NCI-H524 (cell line): Measurements from ENCODE around the gene DNASE1L2.

ENCODE experiments used
- DNase-seq, 2 experiments: peaks; one replicate each; lab custom pipeline; 2025; lab: John Stamatoyannopoulos, UW

DNASE1L2 gene

DNA sequence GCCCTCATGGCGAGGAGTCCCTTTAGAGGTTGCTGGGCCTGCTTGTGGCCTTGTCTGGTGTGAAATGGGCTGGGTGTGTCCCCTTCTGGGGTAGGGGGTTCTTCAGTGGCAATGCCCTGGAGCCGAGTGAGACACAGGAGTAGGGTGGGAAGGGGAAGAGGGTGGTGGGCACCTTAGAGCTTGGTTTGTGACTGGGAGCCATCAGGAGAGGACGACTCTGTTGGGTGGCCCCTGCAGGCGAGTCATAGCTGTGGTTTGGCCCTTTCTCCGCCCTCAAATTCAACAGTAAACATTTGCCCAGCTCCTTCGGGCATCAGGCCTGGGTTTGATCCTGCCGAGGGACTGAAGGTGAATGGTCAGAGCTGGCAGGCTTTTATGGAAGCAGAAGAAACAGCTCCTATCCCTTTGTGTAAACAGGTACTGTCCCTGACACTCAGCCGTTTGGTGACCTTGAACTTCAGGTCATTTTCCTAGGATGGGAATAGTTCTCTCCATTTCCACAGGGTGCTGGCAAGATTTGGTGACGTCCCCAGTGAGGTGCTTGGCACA, 9.9 kb upstream of the DNASE1L2 start:
- DNase-seq, result no peak

DNA sequence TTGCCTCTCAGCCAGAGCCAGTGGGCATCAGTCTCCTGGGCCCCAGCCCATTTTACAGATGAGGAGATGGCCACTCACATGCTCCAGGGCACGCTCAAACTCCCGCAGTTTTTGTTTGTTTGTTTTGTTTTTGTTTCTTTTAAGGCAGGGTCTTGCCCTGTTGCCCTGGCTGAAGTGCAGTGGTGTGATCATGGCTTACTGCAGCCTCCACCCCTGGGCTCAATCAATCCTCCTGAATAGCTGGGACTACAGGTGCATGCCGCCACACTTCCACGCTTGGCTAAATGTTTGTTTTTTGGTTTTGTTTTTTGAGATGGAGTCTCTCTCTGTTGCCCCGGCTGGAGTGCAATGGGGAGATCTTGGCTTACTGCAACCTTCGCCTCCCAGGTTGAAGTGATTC, 9.3 kb upstream of the DNASE1L2 start:
- no peak for DNase-seq

DNA sequence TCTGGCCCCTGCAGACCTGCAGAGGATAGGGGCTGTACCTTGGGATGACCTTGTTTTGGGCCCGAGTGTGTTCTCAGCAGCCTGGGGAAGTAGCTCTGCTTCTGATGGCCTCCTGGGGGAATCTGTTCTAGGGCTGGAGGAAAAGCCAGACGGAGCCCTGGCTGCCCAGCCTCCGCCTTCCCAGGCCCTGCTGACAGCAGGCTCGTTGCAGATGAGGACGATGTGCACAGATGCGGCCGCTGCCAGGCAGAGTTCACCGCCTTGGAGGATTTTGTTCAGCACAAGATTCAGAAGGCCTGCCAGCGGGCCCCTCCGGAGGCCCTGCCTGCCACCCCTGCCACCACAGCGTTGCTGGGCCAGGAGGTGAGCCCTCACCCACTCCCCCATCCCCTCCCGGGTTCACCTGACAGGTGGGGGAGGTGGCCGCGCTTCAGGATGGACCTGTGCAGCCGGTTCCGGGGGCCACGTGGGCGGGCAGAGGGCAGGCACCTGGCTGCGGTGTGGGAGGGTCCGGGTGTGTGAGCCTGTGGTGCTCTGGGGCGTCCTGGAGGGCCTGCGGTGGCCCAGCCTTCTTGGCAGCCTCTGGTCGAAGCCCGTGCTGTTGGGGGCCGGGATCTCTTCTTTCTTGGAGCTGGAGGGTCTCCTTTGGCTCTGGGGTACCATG, 8.0 kb upstream of the DNASE1L2 start:
- DNase-seq, result no peak

DNA sequence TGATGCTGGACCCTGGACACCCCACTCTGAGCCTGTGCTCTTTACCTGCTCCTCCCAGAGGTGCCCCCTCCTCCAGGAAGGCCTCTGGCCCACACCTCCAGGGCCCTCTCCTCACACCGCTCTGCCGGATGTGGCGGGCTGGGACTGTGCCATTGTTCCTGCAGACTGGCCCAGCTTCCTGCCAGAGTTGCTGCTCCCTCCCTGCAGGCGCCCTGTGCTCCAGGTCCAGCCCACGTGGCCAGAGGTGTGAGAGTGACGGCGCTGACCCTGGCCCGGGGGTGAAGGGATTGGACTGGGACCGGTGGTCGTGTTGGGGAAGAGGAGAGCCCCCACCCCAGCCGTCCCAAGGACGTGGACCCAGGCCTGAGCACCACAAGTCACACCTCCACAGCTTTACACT, 7.2 kb upstream of the DNASE1L2 start:
- DNase-seq, result no peak

DNA sequence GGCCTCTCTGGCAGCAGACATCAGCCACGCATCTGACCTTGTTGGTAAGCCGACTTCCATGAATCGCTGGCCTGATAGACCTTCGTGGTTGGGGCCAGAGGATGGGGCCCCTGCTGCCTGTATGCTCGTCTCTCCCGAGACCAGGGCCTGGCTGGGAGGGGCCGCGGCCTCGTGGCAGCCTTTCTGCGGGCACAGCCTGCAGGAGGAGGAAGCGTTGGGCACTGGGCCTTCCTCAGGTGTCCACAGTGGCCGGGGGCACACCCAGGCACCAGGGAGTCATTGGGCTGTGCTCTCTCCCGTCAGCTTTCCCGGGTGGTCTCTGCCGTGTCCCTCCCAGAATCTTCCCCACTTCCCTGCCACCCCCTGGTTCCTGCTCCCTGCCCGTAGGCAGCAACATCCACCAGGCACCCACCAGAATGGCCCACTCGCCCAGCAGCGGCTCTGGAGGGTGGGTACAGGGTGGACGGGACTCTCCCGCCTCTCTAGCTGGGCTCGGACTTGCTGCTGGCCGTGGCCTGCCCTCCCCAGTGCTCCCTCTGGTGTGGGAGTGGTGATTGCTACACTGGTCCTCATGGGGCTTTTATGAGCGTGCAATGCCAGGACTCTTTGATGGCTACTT, 6.5 kb upstream of the DNASE1L2 start:
- DNase-seq, result no peak

DNA sequence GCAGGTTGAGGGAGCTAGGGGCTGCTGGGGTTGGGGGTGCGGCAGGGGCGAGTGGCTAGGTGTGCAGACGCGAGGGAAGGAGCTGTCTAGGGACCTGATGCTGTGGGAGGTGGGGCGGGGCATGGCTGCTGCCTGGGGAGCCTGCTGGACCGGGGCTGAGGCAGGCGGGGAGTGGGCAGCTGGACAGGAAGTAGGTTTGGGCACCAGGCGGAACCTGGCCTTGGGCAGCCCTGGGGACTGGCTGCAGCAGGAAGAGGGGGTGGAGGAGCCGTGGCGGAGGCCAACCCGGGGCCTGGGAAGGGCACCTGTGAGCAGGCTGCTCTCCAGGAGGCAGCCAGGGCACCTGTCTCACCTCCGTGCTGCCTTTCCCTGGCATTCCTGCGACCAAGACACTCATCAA, 5.9 kb upstream of the DNASE1L2 start:
- no peak for DNase-seq

DNA sequence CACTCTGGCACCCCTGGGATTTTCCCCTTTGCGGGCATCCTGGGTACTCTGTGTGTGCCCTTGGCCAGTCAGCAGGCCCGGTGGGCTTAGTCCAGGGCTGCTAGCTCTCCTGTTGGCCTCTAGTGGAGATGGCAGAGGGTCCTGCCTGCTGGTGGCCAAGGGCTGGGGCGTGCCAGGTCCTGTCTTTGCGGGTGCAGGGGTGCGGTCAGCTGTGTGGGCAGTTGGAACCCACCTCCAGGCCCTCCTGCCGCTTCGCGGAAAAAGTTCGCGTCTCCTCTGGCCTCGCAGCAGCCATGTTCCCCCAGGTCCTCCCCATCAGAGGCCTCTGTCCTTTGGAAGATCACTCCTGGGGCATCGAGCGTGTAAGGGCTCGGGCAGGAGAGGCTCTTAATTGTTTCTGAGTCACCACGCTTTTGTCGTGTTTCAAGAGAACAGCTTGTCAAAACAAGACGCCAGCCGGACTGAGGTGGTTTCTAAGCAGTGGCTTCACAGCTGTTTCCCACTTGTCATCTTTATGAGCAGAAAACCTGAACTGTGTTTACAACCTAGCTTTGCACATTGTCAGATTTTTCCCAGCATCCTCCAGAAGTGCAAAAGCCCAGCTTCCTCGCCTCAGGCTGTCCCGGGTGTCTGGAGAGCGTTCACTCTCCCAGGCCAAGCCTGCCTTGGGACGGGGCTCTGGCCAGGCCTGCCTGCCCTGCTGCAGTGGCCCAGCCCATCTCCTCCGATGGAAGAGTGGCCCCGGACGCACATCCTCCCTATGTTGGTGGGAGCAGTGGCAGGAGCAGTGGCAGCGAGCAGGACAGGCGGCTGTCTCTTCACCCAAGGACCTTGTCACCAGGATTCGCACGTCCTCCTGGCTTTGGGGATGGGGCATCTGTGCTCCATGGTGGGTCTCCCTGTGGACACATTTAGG, 5.0 kb upstream of the DNASE1L2 start:
- no peak for DNase-seq

DNA sequence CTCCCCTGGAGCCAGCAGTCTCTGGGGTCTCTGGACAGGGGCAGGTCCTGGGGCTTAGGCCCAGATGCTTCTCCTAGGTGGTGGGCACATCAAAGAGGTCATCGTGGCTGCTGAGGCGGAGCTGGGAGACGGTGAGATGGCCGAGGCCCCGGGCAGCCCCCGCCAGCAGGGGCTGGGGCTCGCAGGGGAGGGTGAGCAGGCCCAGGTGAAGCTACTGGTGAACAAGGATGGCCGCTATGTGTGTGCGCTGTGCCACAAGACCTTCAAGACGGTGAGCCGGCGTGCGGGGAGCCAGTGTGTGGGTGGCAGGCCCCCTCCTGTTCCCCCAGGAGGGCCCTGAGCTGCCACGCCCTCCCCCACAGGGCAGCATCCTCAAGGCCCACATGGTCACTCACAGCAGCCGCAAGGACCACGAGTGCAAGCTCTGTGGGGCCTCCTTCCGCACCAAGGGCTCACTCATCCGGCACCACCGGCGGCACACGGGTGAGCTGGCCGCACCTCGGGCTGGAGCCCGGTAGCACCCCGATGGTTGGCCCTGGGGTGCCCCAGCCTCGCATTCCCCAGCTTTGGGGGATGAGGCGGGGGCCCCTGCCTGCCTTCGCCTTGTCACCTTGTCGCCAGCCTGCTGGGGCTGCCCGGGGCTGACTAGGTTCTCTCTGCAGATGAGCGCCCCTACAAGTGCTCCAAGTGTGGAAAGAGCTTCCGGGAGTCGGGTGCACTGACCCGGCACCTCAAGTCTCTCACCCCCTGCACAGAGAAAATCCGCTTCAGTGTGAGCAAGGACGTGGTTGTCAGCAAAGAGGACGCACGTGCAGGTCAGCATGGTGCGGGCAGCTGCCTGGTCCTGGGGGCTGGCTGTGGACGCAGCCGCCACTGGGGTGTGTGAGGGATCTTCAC, 3.9 kb upstream of the DNASE1L2 start:
- DNase-seq, result no peak

DNA sequence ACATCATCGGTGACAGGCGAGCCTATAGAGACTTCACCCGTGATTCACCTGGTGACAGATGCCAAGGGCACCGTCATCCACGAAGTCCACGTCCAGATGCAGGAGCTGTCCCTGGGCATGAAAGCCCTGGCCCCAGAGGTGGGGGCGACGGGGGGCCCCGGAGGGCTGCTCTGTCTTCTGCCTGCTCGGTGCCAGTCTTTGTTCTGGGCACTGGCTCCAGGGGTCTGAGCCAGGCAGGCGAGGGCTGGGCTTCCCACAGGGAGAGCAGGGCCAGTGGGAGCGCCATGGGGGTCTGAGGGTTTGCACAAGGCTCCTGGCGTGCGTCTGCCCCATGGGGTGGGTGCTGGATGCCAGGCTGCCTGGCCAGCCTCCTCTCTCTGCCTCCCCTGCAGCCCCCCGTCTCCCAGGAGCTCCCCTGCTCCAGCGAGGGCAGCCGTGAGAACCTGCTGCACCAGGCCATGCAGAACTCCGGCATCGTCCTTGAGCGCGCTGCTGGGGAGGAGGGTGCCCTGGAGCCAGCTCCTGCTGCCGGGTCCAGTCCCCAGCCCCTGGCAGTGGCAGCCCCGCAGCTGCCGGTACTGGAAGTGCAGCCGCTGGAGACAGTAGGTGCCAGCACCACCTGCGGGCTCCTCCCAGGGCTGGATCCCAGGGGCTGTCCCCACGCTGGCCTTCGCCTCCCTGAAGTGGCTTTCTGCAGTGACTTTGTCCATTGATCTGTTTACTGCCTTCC, 3.0 kb upstream of the DNASE1L2 start:
- no peak for DNase-seq

DNA sequence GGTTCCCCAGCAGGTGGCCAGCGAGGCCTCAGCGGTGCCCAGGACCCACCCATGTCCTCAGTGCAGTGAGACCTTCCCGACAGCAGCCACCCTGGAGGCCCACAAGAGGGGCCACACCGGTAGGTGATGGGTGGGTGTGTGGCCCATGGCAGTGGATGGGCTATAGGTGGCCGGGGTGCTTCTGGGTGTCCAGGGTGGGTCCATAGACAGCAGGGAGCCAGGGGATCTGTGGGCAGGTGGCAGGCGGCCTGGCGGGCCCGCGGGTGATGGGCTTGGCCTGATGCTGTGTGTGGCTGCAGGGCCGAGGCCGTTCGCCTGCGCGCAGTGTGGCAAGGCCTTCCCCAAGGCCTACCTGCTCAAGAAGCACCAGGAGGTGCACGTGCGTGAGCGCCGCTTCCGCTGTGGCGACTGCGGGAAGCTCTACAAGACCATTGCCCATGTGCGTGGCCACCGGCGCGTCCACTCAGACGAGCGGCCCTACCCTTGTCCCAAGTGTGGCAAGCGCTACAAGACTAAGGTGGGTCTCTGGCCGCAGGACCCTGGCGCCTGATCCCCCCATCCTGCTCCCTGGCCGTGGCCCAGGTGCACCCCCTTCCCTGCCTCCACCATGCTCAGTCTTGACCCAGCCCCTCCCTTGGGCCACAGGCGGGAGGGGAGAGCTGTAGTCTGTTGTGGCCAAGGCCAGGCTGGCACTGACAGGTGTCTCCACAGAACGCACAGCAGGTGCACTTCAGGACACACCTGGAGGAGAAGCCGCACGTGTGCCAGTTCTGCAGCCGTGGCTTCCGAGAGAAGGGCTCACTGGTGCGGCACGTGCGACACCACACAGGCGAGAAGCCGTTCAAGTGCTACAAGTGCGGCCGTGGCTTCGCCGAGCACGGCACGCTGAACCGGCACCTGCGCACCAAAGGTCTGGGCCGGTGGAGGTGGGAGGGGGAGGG, 2.1 kb upstream of the DNASE1L2 start:
- DNase-seq, result no peak

DNA sequence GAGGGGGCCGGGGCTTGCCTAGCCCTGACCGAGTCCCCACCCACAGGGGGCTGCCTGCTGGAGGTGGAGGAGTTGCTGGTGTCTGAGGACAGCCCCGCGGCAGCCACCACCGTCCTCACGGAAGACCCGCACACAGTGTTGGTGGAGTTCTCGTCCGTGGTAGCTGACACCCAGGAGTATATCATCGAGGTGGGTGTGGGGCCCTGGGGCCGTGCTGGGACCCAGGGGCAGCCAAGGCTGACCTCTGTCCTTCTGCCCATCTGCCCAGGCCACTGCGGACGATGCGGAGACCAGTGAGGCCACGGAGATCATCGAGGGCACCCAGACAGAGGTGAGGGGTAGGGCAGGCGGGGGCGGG, 1.5 kb upstream of the DNASE1L2 start:
- no peak for DNase-seq

DNA sequence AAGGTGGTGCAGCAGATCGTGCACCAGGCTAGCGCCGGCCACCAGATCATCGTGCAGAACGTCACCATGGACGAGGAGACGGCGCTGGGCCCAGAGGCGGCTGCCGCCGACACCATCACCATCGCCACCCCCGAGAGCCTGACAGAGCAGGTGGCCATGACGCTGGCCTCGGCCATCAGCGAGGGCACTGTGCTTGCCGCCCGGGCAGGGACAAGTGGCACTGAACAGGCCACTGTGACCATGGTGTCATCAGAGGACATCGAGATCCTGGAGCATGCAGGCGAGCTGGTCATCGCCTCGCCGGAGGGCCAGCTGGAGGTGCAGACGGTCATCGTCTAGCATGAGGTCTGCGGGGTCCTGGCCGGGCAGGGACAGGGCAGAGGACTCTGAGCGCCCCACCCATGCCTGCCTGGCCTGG, 1.0 kb upstream of the DNASE1L2 start:
- DNase-seq, result no peak

DNA sequence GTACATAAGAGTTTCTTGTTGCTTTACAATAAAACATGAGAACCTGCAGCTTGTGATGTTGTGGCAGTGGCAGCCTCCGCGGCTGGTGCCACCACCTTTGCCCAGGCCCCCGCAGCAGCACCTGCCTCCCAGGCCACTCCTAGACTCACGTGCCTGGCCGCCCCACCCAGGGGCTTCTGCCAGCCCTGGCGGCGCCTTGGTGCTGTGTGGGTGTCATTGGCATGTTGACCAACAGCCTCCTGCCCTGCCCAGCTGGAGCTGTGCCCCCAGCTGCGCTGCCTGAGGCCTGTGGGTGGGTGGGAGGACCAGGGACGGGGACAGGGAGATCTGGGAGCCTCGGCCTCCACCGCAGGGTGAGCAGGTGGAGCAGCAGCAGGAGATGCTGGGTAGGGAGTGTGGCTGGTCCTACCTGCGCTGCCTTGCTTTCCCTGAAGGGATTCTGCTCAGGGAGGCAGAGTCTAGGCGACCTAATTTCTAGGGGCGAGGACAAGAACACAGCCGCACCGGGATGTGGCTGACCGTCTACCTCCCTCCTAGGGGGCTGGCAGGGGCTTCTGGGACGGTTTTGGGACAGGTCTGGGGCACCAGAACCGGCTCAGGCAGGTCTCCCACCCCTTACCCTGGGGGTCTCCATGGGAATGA, 428 bp upstream of the DNASE1L2 start:
- DNase-seq, result no peak

DNA sequence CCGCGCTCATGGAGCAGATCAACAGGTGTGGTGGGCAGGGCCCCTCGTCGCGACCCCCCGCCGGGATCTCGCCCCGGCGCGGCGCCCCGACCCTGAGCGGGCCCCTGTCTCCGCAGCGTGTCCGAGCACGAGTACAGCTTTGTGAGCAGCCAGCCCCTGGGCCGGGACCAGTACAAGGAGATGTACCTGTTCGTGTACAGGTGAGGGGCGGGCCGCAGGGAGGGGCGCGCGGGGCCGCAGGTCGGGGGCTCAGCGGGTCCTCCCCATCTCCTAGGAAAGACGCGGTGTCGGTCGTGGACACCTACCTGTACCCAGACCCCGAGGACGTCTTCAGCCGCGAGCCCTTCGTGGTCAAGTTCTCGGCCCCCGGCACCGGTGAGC, 848 bp downstream of the DNASE1L2 start:
- DNase-seq, result no peak

DNA sequence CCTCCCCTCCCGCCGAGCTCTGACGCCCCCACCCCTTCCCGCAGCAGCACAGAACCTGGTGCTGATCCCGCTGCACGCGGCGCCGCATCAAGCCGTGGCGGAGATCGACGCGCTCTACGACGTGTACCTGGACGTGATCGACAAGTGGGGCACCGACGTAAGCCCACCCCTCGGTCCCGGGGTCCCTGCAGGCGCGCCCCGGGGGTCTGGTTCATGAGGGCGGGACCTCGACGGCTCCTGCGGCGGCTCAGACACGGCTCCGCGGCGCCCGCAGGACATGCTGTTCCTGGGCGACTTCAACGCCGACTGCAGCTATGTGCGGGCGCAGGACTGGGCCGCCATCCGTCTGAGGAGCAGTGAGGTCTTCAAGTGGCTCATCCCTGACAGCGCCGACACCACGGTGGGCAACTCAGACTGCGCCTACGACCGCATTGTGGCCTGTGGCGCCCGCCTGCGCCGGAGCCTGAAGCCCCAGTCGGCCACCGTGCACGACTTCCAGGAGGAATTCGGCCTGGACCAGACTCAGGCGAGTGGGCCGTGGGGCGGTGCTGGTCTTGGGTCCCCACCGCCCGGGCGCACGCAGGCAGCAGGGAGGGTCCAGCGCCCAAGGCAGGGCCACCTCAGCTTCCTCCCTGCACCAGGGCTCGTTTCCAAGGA, 1.4 kb downstream of the DNASE1L2 start:
- no peak for DNase-seq

DNA sequence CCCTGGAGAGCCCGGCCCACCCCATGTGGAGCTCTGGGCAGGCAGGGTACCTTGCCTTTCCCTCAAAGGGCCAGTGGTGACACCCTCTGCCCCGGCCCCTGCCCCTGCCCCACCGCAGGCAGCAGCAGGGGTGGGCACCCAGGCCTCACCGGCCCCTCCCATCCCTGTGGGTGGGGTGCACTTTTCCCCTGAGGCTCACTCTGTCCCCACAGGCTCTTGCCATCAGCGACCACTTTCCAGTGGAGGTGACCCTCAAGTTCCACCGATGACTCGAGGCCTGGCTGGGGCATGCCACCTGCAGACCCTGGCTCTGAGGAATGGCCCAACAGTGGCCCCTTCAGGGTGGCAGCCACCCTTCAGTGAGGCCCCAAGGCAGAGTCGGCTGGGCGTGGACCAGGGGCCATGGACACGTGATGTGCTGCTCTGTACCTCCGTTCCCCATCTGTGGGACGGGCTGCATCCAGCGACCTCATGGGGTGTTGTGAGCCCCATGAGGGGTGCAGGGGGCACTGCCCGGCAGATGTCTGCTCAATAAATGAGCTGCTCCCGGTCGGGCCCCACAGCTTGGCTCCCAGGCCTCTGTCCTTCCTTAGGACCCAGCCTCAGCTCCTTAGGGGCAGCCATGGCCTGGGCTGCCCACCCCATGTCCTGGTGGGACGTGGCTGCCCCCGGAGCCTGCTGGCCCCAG, 2.0 kb downstream of the DNASE1L2 start:
- no peak for DNase-seq

DNA sequence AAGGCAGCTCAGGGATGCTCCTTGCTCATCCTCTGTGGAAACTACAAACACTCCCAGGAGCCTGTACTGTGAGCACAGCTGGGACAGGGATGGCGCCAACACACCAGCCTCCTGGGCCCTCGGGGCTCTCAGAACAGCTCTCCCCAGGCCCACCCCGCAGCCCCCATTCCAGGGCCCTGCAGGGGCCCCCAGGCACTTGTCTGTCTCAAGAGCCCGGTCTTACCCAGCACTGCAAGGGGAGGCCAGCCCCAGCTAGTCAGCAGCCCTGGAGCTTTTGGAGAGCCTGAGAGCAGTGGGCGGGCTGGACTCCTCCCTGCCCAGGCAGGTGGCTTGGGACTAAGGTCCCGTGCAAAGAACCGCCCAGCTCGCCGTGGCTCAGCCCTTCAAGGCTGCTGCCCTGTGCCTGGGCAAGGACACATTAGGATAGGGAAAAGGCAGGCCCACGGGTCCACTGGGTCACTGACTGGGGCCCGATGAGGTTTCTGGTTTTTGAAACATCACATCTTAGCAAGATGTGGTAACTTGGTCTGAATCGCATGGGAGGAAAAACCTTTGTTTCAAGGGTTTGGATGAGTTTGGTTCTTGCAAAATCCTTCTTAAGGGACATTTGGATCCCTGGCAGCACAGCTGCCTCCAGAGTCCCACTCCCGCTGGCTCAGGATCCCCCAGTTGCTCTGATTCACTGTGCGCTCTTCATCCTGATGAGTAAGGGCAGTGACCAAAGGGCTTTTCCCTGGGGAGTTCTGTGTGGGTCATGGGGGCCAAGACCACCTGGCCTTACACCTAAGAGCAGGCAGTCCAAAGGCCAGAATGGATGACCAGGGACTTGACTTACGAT, 2.8 kb downstream of the DNASE1L2 start:
- peak in 1 of 2 experiments; percentile 26 for DNase-seq
